HG03571 (cell line): ENCODE data around the gene KLK12.

Experiments
- ATAC-seq: cut with Tn5 transposase; IDR thresholded peaks from one replicate; pipeline ENCODE4 v1.9.1; 2021; ENCODE audit not compliant: unreplicated experiment

KLK12 gene

GRCh38 chr19:50983625-50984292, 51.0 kb downstream of the KLK12 start, which contains the start of gene KLK7:
Gene KLK7, minus strand, starts transcription at chr19:50983917. Its CDS starts 1,518 bp downstream, at chr19:50982399.
- ATAC-seq: no peak

DNA sequence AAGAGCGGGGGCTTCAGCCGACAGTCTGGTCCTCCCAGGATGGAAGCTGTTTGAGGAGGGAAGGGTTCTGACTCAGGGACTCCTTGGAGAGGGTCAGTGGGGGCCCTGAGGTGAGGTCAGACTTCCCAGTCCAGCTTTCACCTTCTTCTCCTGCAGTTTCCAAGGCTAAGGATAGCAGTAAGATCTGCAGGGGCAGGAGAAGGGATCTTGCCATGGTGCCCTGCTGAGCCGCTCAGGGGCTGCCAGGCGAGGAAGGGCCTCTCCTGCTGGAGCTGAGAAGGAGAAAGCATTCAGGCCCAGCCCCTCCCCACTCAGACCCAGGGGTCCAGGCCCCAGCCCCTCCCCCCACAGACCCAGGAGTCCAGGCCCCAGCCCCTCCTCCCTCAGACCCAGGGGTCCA, 52.6 kb downstream of the KLK12 start:
- no peak for ATAC-seq

- no peak for ATAC-seq
Measured at GRCh38 chr19:50981587-50982146, 53.1 kb downstream of the KLK12 start.

DNA sequence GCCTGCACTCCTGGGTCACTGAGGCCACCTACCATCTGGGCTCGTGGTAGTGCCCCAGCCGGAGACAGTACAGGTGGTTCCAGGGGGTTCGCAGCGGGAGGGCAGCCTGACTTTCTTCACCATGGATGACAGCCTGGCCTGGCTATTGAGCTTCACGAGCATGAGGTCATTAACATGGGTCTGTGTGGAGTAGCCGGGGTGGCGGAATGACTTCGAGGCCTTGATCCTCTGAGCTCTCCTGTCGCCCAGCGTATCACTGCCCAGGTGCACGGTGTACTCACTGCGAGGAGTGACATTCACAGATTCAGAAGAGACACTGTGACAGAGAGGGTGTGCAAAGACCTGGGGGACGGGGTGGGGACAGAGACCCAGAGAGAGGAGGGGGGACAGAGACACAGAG, 54.6 kb downstream of the KLK12 start:
- no peak for ATAC-seq

DNA sequence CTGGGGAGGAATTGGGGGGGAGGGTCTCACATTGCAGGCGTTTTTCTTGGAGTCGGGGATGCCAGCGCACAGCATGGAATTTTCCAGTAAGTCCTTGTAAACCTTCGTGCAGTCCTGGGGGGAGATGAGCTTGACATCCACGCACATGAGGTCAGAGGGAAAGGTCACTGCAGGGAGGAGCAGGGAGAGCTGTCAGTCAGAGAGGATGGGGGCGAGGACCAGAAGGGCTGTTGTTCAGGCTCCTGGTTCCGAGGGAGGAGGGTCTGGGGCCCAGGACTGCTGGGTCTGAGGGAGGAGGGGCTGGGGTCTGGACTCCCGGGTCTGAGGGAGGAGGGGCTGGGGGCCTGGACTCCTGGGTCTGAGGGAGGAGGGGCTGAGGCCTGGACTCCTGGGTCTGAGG, 55.0 kb downstream of the KLK12 start:
- no peak for ATAC-seq
